GM12873 (cell line): Measurements from ENCODE around the gene ABHD8.

Experiments used
- CTCF ChIP-seq: IDR thresholded peaks from 2 replicates; pipeline ENCODE4 v1.5.1; 2012; ENCODE audit warnings: low read depth, mild to moderate bottlenecking, moderate library complexity, low read length, control low read depth; ENCODE audit not compliant: insufficient read depth; ENCODE audit errors: missing control alignments

ABHD8 gene

GRCh38 chr19:17294051-17294891 lies 9.0 kb downstream of the ABHD8 start:
- TF ChIP-seq CTCF, result no peak

GRCh38 chr19:17293605-17294004 lies 9.6 kb downstream of the ABHD8 start:
- TF ChIP-seq CTCF, result no peak

- peak; percentile 85 for TF ChIP-seq CTCF
Measured at GRCh38 chr19:17292301-17293074, 10.7 kb downstream of the ABHD8 start.

GRCh38 chr19:17289489-17289888 lies 13.7 kb downstream of the ABHD8 start:
- no peak for TF ChIP-seq CTCF

GRCh38 chr19:17286752-17287151 lies 16.5 kb downstream of the ABHD8 start:
- TF ChIP-seq CTCF, result no peak

GRCh38 chr19:17286263-17286662 lies 17.0 kb downstream of the ABHD8 start:
- TF ChIP-seq CTCF, result no peak

- TF ChIP-seq CTCF, result no peak
Measured at GRCh38 chr19:17285415-17286135, 17.6 kb downstream of the ABHD8 start.
